Central memory CD8-positive, alpha-beta T cell (primary cell): Measurements from ENCODE around the gene TMEM219.

ENCODE experiments used
- ATAC-seq: fragments of 150-1000 bp; cut with Tn5 transposase; replicated peaks from 2 replicates; pipeline ENCODE4 v1.10.0; 2022; ENCODE audit warnings: mild to moderate bottlenecking, moderate FRiP score, moderate number of reproducible peaks; ENCODE audit not compliant: poor library complexity, severe bottlenecking; ENCODE audit errors: extremely low read depth
- DNase-seq, 2 donors: peaks; one replicate each; pipeline ENCODE4 v3.0.0; 2021; ENCODE audit warnings: low spot score in 2 of 2
- H3K27ac Mint-ChIP-seq: one replicate; pipeline ENCODE4 v1.8.0; 2022; ENCODE audit warnings: low read depth, mild to moderate bottlenecking, moderate library complexity, mixed read lengths
- H3K27me3 Mint-ChIP-seq: one replicate; pipeline ENCODE4 v1.8.0; 2022; ENCODE audit warnings: mixed read lengths
- H3K36me3 Mint-ChIP-seq: one replicate; pipeline ENCODE4 v1.8.0; 2022; ENCODE audit warnings: mild to moderate bottlenecking, moderate library complexity, mixed read lengths; ENCODE audit not compliant: insufficient read depth
- H3K4me1 Mint-ChIP-seq: one replicate; pipeline ENCODE4 v1.8.0; 2022; ENCODE audit warnings: mixed read lengths
- H3K4me3 Mint-ChIP-seq: one replicate; pipeline ENCODE4 v1.8.0; 2022; ENCODE audit warnings: mild to moderate bottlenecking, moderate library complexity, mixed read lengths
- H3K9me3 Mint-ChIP-seq: one replicate; pipeline ENCODE4 v1.8.0; 2022; ENCODE audit warnings: mixed read lengths

TMEM219 gene

DNA sequence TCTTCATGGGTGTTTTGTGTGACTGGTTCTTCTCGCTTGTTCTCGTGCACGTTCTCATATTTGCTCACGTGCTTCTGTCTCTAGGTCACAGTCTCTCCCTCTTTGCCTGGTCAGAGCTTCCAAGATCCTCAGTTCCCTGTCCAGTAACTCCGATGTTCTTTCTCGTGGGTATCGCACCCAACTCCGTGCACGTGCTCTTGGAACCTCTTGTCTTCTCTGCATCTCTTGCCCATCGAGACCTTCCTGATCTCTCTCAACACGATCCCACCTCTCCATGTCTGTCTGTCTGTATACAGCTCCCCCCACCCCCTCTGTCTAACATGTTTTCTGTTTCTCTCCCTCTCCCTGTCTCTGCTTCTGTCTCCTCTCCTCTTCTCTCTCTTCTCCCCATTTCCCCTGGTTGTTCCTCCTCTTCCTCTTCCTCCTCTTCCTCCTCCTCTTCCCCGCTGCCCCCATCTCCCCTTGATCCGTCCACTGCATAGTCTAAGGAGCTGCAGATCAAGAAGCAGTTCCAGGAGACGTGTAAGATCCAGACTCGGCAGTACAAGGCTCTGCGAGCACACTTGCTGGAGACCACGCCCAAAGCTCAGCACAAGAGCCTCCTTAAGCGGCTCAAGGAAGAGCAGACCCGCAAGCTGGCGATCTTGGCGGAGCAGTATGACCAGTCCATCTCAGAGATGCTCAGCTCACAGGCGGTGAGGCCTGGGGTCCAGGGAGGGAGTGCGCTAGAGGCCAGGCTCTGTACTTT, 27.4 kb downstream of the TMEM219 start:
- ATAC-seq (no peak), DNase-seq (no peak)
- Mint-ChIP-seq H3K27ac (peak overlapping the region; percentile 12), H3K4me1 (peaks cover 5% of the 10 kb centered on the region), H3K36me3 (peaks cover 22% of the 10 kb centered on the region), H3K4me3 (no peak overlapping the region), H3K27me3 (no peaks in the 10 kb centered on the region), H3K9me3 (no peaks in the 10 kb centered on the region)

DNA sequence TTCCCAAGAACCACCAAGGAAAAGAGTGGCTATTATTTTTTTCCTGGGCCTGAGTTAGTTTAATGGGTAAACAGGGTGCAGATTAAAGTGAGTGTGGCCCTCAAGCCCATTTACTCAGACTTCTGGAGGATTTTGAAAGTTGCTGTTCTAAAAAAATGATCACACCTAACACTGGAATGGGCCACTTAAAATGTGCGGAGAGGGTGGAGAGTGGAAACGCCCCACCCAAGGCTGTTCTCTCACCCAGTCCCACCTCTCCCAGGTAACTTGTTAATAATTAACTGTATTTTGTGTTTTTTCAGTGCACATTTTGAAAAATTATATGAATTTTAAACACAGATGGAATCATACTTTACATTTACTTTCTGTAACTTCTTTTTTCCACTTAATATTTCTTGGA, 28.2 kb downstream of the TMEM219 start:
- no peak for ATAC-seq

DNA sequence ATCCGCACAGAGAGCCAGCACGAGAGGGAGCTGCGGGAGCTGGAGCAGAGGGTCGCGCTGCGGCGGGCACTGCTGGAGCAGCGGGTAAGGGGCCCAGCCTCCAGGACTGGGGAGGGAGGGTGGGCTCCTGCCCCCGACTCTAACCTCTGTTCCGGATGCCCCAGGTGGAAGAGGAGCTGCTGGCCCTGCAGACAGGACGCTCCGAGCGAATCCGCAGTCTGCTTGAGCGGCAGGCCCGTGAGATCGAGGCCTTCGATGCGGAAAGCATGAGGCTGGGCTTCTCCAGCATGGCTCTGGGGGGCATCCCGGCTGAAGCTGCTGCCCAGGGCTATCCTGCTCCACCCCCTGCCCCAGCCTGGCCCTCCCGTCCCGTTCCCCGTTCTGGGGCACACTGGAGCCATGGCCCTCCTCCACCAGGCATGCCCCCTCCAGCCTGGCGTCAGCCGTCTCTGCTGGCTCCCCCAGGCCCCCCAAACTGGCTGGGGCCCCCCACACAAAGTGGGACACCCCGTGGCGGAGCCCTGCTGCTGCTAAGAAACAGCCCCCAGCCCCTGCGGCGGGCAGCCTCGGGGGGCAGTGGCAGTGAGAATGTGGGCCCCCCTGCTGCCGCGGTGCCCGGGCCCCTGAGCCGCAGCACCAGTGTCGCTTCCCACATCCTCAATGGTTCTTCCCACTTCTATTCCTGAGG, 29.1 kb downstream of the TMEM219 start:
- Mint-ChIP-seq H3K36me3 (peaks cover 25% of the 10 kb centered on the region), H3K4me1 (peaks cover 20% of the 10 kb centered on the region), H3K9me3 (no peaks in the 10 kb centered on the region), H3K27ac (no peak overlapping the region), H3K4me3 (no peak overlapping the region), H3K27me3 (no peaks in the 10 kb centered on the region)
- no peak for DNase-seq
- ATAC-seq, result no peak

More for the DNA sequence above, 28.2 kb downstream of the TMEM219 start:
- H3K27ac Mint-ChIP-seq, result no peak overlapping the region
- peaks cover 13% of the 10 kb centered on the region for H3K4me1 Mint-ChIP-seq
- no peaks in the 10 kb centered on the region for H3K27me3 Mint-ChIP-seq
- H3K9me3 Mint-ChIP-seq, result no peaks in the 10 kb centered on the region
- DNase-seq, result no peak
- H3K36me3 Mint-ChIP-seq, result peaks cover 20% of the 10 kb centered on the region
- H3K4me3 Mint-ChIP-seq, result no peak overlapping the region

DNA sequence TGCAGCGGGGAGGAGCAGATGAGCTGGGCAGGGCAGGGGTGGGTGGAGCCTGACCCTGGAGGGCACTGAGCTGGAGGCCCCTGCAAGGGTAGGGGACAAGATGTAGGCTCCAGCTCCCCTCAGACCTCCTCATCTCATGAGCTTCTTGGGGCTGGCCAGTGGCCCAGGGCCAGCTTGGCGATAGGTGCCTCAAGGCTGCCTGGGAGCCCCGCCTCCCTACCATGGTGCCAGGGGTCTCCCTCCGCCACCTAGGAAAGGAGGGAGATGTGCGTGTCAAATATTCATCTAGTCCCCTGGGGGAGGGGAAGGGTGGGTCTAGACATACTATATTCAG, 29.7 kb downstream of the TMEM219 start:
- H3K4me3 Mint-ChIP-seq, result no peak overlapping the region
- no peaks in the 10 kb centered on the region for H3K27me3 Mint-ChIP-seq
- peaks cover 29% of the 10 kb centered on the region for H3K36me3 Mint-ChIP-seq
- H3K9me3 Mint-ChIP-seq, result no peaks in the 10 kb centered on the region
- peaks cover 25% of the 10 kb centered on the region for H3K4me1 Mint-ChIP-seq
- DNase-seq (no peak), ATAC-seq (no peak)
- no peak overlapping the region for H3K27ac Mint-ChIP-seq

DNA sequence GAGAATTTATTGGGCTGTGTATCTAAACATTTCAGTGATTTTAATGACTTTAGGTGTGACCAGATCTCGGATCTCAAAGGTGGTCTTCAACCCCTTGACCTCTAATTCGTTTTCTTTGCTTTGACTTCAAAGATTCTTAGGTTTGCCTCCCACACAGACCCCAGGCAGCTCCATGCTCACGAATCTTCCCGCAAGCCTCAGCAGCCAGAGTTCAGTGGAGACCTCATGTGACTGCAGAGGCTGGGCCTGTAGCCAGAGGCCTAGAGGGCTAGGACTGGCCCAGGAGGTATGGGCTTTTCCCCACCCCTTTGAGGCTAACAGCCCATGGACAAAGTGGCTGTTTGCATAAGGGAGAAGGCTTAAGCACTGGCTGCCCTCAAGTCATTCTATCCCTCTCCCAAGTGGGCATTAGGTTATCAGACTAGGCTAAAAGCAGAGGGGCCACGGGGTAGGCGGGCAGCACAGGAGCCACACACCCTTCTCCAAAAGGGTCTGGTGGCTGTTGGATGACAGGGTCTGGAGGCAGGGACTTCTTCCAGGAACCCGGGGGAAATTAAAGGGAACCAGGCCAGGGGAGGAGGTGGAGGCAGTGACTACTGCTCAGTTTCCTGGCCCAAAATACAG, 30.6 kb downstream of the TMEM219 start:
- DNase-seq (no peak), ATAC-seq (no peak)
- Mint-ChIP-seq H3K27ac (no peak overlapping the region), H3K4me1 (peaks cover 31% of the 10 kb centered on the region), H3K36me3 (peaks cover 35% of the 10 kb centered on the region), H3K4me3 (no peak overlapping the region), H3K9me3 (no peaks in the 10 kb centered on the region), H3K27me3 (no peaks in the 10 kb centered on the region)

DNA sequence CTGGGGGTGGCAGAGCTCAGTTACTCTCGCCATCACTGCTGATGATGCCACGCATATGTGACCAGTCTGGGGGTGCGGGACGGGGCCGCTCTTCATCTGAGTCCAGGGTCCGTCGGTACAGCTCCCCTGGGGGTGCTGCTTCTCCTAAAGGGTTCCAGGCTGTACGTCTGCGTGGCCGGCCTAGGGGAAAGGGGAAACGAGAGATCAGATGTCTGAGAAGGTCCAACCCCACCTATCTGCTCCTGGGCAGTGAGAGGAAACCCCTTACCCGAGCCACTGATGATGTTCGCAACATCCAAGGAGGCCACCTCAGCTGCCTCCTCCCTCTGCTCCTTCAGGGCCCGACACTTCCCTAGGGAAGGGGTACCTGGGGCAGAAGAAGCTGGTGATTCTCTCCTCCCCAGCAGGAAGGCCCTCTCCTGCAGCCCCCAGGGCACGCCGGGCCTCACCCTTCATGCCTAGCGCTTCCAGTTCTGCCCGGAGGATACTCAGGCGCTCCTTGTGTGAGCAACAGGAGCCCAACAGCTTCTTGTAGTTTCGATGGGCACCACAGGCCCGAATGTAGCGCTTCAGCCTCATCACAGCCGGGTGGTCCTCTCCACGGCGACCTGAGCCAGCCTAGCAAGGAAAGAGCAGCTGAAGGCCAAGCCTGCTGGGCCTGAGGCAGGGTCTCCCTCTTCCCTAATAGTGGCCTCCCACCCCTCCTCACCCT, 31.5 kb downstream of the TMEM219 start:
- Mint-ChIP-seq H3K9me3 (no peaks in the 10 kb centered on the region), H3K4me1 (peaks cover 31% of the 10 kb centered on the region), H3K4me3 (no peak overlapping the region), H3K36me3 (peaks cover 34% of the 10 kb centered on the region), H3K27me3 (no peaks in the 10 kb centered on the region), H3K27ac (no peak overlapping the region)
- no peak for ATAC-seq
- no peak for DNase-seq

DNA sequence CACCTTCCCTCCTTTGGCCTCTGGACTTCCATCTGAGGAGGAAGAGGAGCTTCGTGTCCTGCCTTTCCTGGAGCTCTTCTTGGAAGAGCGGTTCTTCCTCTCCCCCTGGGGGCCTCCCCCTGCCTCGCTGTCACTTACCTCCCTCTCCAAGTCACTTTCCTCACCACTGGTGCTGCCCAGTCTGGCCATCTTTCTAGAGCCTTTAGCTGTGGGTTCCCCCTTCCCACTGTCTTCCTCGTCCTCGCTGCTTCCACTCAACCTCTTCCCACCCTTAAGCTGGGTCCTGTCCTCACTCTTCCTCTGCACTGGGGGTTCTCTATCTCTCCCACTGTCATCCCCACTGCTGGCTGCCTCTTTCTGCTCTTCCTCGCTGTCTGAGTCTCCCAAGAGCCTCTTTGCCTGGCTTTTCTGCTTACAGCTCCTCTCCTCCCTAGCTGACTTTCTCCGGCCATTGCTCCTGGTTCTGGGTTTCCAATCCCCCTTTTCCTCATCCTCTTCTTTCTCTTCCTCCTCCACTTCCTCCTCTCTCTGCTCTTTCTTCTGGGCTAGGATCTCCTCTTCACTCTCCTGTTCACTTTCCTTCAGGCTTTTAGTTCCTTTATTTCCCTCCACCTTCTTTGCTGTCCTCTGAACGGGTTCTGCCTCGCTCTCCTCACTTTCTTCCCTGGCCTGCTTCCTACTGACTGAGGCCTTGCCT, 32.2 kb downstream of the TMEM219 start:
- Mint-ChIP-seq H3K27ac (no peak overlapping the region), H3K4me3 (peak overlapping the region; percentile 99), H3K27me3 (no peaks in the 10 kb centered on the region), H3K4me1 (peaks cover 33% of the 10 kb centered on the region), H3K9me3 (no peaks in the 10 kb centered on the region), H3K36me3 (peaks cover 32% of the 10 kb centered on the region)
- DNase-seq (no peak), ATAC-seq (no peak)

DNA sequence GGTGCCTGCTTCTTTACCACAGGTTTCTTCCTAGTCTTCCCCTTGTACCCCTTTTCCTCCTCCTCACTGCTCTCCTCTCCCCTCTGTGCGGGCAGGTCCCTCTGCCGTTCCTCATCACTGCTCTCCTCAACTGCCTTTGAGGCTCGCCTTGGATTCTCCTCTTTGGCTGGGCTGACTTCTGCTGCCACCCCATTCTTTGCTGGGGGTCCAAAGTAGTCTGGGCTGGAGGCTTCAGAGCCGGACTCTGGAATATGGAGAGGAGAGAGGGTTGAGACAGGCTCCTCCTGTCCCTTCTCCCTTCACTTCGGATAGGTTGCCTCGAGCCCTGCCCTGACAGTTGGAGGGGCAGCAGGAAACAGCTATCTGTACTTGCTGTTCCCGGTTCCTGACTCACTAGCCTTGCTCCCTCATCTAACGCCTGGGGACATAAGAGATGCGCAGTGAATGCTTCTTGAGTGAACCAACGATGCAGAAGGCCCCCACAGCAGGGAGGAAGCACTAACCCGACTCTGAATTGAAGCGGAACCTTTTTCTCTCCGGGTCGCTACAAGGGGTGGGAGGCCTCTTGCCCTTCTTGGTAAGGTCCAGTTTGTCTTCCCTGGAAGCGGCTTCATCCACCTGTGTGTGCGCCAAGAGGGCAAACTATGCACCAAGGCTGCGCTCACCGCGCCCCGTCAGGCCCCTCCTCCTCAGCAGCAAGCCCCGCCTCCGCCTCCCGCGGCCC, 32.9 kb downstream of the TMEM219 start:
- no peaks in the 10 kb centered on the region for H3K27me3 Mint-ChIP-seq
- peak overlapping the region; percentile 99 for H3K4me3 Mint-ChIP-seq
- DNase-seq (no peak), ATAC-seq (no peak)
- H3K9me3 Mint-ChIP-seq, result no peaks in the 10 kb centered on the region
- peak overlapping the region; percentile 96 for H3K27ac Mint-ChIP-seq
- peaks cover 40% of the 10 kb centered on the region for H3K4me1 Mint-ChIP-seq
- H3K36me3 Mint-ChIP-seq, result peaks cover 30% of the 10 kb centered on the region

DNA sequence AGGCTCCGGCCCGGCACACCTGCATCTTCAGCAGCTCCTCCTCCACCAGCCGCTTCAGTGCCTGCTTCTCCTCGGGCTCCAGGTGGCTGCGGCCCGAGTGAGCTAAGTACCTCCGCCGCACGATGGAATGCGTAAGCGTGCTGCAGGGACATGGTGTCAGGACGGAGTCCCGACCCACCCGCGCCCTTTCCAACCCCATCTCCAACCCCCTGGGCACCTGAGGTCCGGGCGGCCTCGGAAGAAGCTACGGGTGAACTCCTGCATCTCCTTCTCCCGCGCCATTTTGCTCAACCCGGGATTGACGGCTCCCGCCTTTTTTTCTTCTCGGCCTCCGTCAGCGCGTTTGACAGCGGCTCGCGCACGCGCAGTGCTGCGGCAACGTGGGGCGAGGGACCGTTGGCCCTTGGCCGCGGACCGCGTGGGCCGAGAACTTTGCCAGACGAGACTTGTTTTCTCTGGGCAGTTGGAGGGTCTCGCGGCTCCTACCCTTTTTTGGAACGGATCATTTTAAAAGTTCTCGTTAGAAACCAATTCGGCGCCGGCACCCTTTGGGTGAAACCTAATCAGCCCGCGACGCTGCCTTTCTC, 33.5 kb downstream of the TMEM219 start, which contains the start of gene HIRIP3:
TSS of gene HIRIP3 (minus strand) at position 294 of the 587 bp plus-strand sequence. CDS start at position 282, 12 bp downstream.
- peak within 1 kb of the TSS; percentile 99 for H3K4me3 Mint-ChIP-seq
- DNase-seq (peak; percentile 75 to 77), ATAC-seq (peak; percentile 69)
- H3K27ac Mint-ChIP-seq, result peak within 1 kb of the TSS; percentile 96
- peaks cover 40% of the 10 kb centered on the region for H3K4me1 Mint-ChIP-seq
- peaks cover 32% of the 10 kb centered on the region for H3K36me3 Mint-ChIP-seq
- no peaks in the 10 kb centered on the region for H3K27me3 Mint-ChIP-seq
- H3K9me3 Mint-ChIP-seq, result no peaks in the 10 kb centered on the region

DNA sequence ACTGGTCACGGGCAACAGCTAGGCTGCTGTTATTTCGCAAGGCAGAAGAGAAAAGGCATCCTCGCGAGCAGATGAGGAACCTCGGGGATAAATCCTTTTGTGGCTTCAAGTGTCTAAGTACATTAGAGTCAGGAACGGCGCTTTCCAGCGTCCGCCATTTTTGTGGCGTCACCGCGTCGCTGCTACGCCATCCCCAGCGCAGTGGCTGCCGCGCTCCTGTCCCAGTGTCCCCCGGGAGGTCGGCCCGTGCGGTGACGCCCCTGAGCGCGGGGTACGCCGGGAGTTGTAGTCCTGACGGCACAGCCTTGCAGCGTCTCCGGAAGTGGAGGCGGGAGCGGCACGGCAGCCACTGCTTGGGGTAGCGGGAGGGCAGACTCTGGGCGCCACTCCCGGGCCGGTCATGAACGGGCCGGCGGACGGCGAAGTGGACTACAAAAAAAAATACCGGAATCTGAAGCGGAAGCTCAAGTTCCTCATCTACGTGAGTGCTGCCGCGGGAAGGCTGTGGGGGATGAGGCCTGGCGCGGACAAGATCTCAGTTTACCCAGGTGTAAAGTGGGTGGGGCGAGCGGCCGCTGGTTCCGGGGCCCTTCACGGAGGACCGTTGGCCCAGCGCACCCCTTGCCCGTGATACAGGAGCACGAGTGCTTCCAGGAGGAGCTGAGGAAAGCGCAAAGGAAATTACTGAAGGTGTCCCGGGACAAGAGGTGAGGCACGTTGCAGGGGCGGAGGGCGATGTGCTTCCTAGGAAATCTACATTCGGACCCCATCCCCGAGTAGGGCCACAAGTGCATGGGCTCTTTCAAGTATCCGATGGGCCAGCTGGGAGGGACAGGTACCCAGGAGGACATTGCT, 34.3 kb downstream of the TMEM219 start, which contains the start of gene INO80E:
TSS of gene INO80E (plus strand) at position 331 of the 855 bp plus-strand sequence. CDS start at position 401, 70 bp downstream.
- peak; percentile 97 to 98 for DNase-seq
- Mint-ChIP-seq H3K4me1 (peaks cover 40% of the 10 kb centered on the region), H3K9me3 (no peaks in the 10 kb centered on the region), H3K4me3 (peak within 1 kb of the TSS; percentile 99), H3K36me3 (peaks cover 32% of the 10 kb centered on the region), H3K27me3 (no peaks in the 10 kb centered on the region), H3K27ac (peak within 1 kb of the TSS; percentile 96)
- ATAC-seq, result peak; percentile 99
